AG20443 (cell line): ENCODE data around the gene LAMA2.

Experiments
- DNase-seq: peaks from one replicate; pipeline ENCODE4 v3.0.0; 2012; ENCODE audit warnings: low spot score, mixed read lengths

LAMA2 gene

GRCh38 chr6:128882991-128883611 is at the start of gene LAMA2:
LAMA2 (plus strand) TSS chr6:128883138; CDS start chr6:128883246, 108 bp downstream.
- peak; percentile 93 for DNase-seq

- DNase-seq = no peak
These were observed 46.2 kb upstream of the LAMA2 start for GRCh38 chr6:128836761-128837160.

GRCh38 chr6:128841518-128841917 is 41.4 kb upstream of the LAMA2 start:
- no peak for DNase-seq

GRCh38 chr6:128844598-128844997 is 38.3 kb upstream of the LAMA2 start:
- no peak for DNase-seq

- DNase-seq = no peak
These were observed 35.3 kb upstream of the LAMA2 start for GRCh38 chr6:128847431-128848210.

- no peak for DNase-seq
These were observed 34.6 kb upstream of the LAMA2 start for GRCh38 chr6:128848212-128848935.

GRCh38 chr6:128855581-128856085 is 27.3 kb upstream of the LAMA2 start:
- DNase-seq = no peak

- DNase-seq = no peak
These were observed 25.1 kb upstream of the LAMA2 start for GRCh38 chr6:128857806-128858205.

GRCh38 chr6:128860782-128861181 is 22.2 kb upstream of the LAMA2 start:
- DNase-seq = no peak

GRCh38 chr6:128863983-128864382 is 19.0 kb upstream of the LAMA2 start:
- no peak for DNase-seq

- DNase-seq = no peak
These were observed 12.2 kb upstream of the LAMA2 start for GRCh38 chr6:128870746-128871145.

GRCh38 chr6:128874863-128875262 is 8.1 kb upstream of the LAMA2 start:
- no peak for DNase-seq

- DNase-seq = peak; percentile 18
These were observed 378 bp upstream of the LAMA2 start for GRCh38 chr6:128882560-128882959.

- no peak for DNase-seq
These were observed 968 bp downstream of the LAMA2 start for GRCh38 chr6:128883906-128884305.

- DNase-seq = no peak
These were observed 2.4 kb downstream of the LAMA2 start for GRCh38 chr6:128885381-128885780.

- DNase-seq = no peak
These were observed 3.8 kb downstream of the LAMA2 start for GRCh38 chr6:128886706-128887105.

GRCh38 chr6:128888444-128889175 is 5.7 kb downstream of the LAMA2 start:
- no peak for DNase-seq

- DNase-seq = no peak
These were observed 6.9 kb downstream of the LAMA2 start for GRCh38 chr6:128889870-128890269.

GRCh38 chr6:128892079-128892478 is 9.1 kb downstream of the LAMA2 start:
- DNase-seq = no peak

GRCh38 chr6:128899341-128900050 is 16.6 kb downstream of the LAMA2 start:
- DNase-seq = peak; percentile 28

GRCh38 chr6:128903715-128904114 is 20.8 kb downstream of the LAMA2 start:
- DNase-seq = no peak
